Loucy (cell line): Measurements from ENCODE around the gene CHIA.
"Not testable (repeated sequence)": the region's sequence is repeated elsewhere in the genome, so short reads cannot be mapped to it uniquely, and the experiment has no call there.

Experiments
- H2AFZ ChIP-seq: fragments of 200-600 bp; sonication (generic); 2 replicates; pipeline ENCODE4 v1.6.0; 2016; ENCODE audit warnings: antibody characterized with exemption, mild to moderate bottlenecking, low read length, moderate library complexity
- H3F3A ChIP-seq: fragments of 200-600 bp; 2 replicates; pipeline ENCODE4 v1.6.0; 2016; ENCODE audit warnings: antibody characterized with exemption, low read depth, mild to moderate bottlenecking
- H3K27me3 ChIP-seq: fragments of 200-600 bp; sonication (generic); 2 replicates; pipeline ENCODE4 v1.6.1; 2014; ENCODE audit warnings: low read length, mild to moderate bottlenecking; ENCODE audit not compliant: insufficient read depth, poor library complexity, severe bottlenecking
- H3K36me3 ChIP-seq: fragments of 200-600 bp; sonication (generic); 2 replicates; pipeline ENCODE4 v1.6.1; 2016; ENCODE audit warnings: low read length; ENCODE audit not compliant: insufficient read depth
- H3K4me1 ChIP-seq: fragments of 200-600 bp; sonication (generic); 2 replicates; pipeline ENCODE4 v1.5.1; 2014; ENCODE audit warnings: low read length, mild to moderate bottlenecking; ENCODE audit not compliant: insufficient read depth, poor library complexity, severe bottlenecking
- H3K4me2 ChIP-seq: fragments of 200-600 bp; sonication (generic); 2 replicates; pipeline ENCODE4 v1.6.0; 2014; ENCODE audit warnings: antibody characterized with exemption, low read length, low read depth, mild to moderate bottlenecking; ENCODE audit not compliant: poor library complexity, severe bottlenecking
- H3K4me3 ChIP-seq: fragments of 200-600 bp; sonication (generic); 2 replicates; pipeline ENCODE4 v1.5.1; 2014; ENCODE audit warnings: low read length, mild to moderate bottlenecking, mixed read lengths; ENCODE audit not compliant: poor library complexity, severe bottlenecking
- H3K79me2 ChIP-seq: fragments of 200-600 bp; sonication (generic); 2 replicates; pipeline ENCODE4 v1.6.1; 2014; ENCODE audit warnings: low read length; ENCODE audit not compliant: insufficient read depth
- H3K9ac ChIP-seq: fragments of 200-600 bp; sonication (generic); 2 replicates; pipeline ENCODE4 v1.6.0; 2014; ENCODE audit warnings: mild to moderate bottlenecking, low read depth, low read length, moderate library complexity; ENCODE audit not compliant: poor library complexity, severe bottlenecking
- H3K9me2 ChIP-seq: fragments of 200-600 bp; sonication (generic); replicated peaks from 2 replicates; pipeline ENCODE4 v1.6.1; 2016; ENCODE audit warnings: low read depth, low read length, mixed read lengths
- H3K9me3 ChIP-seq: fragments of 200-600 bp; sonication (generic); 2 replicates; pipeline ENCODE4 v1.6.1; 2014; ENCODE audit warnings: mild to moderate bottlenecking, antibody characterized with exemption, low read length, low read depth; ENCODE audit not compliant: insufficient read depth
- H4K20me1 ChIP-seq: fragments of 200-600 bp; sonication (generic); 2 replicates; pipeline ENCODE4 v1.6.0; 2014; ENCODE audit warnings: antibody characterized with exemption, low read length, mild to moderate bottlenecking; ENCODE audit not compliant: insufficient read depth, poor library complexity, severe bottlenecking
- CTCF ChIP-seq: fragments of 200-600 bp; sonication (generic); conservative IDR thresholded peaks from 2 replicates; pipeline ENCODE4 v1.5.1; 2014; ENCODE audit warnings: mild to moderate bottlenecking, antibody characterized with exemption, low read length
- EZH2phosphoT487 ChIP-seq: fragments of 200-600 bp; IDR thresholded peaks from 2 replicates; pipeline ENCODE4 v1.6.1; 2018; ENCODE audit warnings: antibody characterized with exemption, mild to moderate bottlenecking, moderate library complexity, borderline replicate concordance

The CHIA gene

GRCh38 chr1:111354584-111354983, 63.9 kb downstream of the CHIA start:
- no peaks in the 10 kb centered on the region for H3K27me3 ChIP-seq
- H3F3A ChIP-seq, result peaks cover 3% of the 10 kb centered on the region; the same call in 1 of the 2 replicates
- no peak overlapping the region for H3K9ac ChIP-seq
- H4K20me1 ChIP-seq, result no peaks in the 10 kb centered on the region
- no peak for TF ChIP-seq CTCF
- TF ChIP-seq EZH2phosphoT487, result no peak
- H3K36me3 ChIP-seq, result no peaks in the 10 kb centered on the region
- H3K79me2 ChIP-seq, result no peaks in the 10 kb centered on the region
- H3K4me1 ChIP-seq, result peaks cover 13% of the 10 kb centered on the region
- H3K9me2 ChIP-seq, result no peaks in the 10 kb centered on the region
- peak overlapping the region; percentile 28 for H3K4me2 ChIP-seq
- no peak overlapping the region for H3K4me3 ChIP-seq
- no peak overlapping the region for H2AFZ ChIP-seq
- H3K9me3 ChIP-seq, result no peaks in the 10 kb centered on the region

- H3K27me3 ChIP-seq, result no peaks in the 10 kb centered on the region
- no peaks in the 10 kb centered on the region for H3K9me3 ChIP-seq
- no peak overlapping the region for H2AFZ ChIP-seq
- TF ChIP-seq CTCF (no peak), EZH2phosphoT487 (no peak)
- no peak overlapping the region for H3K4me2 ChIP-seq
- no peak overlapping the region for H3K4me3 ChIP-seq
- H3K9me2 ChIP-seq, result no peaks in the 10 kb centered on the region
- no peaks in the 10 kb centered on the region for H4K20me1 ChIP-seq
- H3K4me1 ChIP-seq, result peaks cover 13% of the 10 kb centered on the region
- H3K36me3 ChIP-seq, result no peaks in the 10 kb centered on the region
- no peak overlapping the region for H3K9ac ChIP-seq
- H3K79me2 ChIP-seq, result no peaks in the 10 kb centered on the region
- H3F3A ChIP-seq, result peaks cover 3% of the 10 kb centered on the region; the same call in 1 of the 2 replicates
These were observed 68.3 kb downstream of the CHIA start for GRCh38 chr1:111358964-111359363.

- TF ChIP-seq CTCF (no peak), EZH2phosphoT487 (no peak)
- Histone ChIP-seq H3K27me3 (no peaks in the 10 kb centered on the region), H3K79me2 (no peaks in the 10 kb centered on the region), H3K9me3 (no peaks in the 10 kb centered on the region), H3K9ac (no peak overlapping the region), H3F3A (peaks cover 3% of the 10 kb centered on the region; the same call in 1 of the 2 replicates), H3K9me2 (no peaks in the 10 kb centered on the region), H3K4me1 (peaks cover 12% of the 10 kb centered on the region), H4K20me1 (no peaks in the 10 kb centered on the region), H3K36me3 (no peaks in the 10 kb centered on the region), H3K4me2 (no peak overlapping the region), H3K4me3 (no peak overlapping the region), H2AFZ (no peak overlapping the region)
These were observed 68.7 kb downstream of the CHIA start for GRCh38 chr1:111359376-111359775.

- not testable (repeated sequence) for H3K4me1 ChIP-seq, H3K9me2 ChIP-seq, H3K4me2 ChIP-seq, H3K36me3 ChIP-seq, H3K79me2 ChIP-seq, H3K27me3 ChIP-seq, H3F3A ChIP-seq, H4K20me1 ChIP-seq, H3K9me3 ChIP-seq, H3K9ac ChIP-seq, H2AFZ ChIP-seq, H3K4me3 ChIP-seq
These were observed 69.6 kb downstream of the CHIA start for GRCh38 chr1:111360257-111360656.
